DND-41 (cell line): ENCODE data around the gene TSG101.

ENCODE experiments used
- ATAC-seq: fragments of 200-7000 bp; cut with Tn5 transposase; 3 replicates; pipeline ENCODE4 v1.9.1; 2021; ENCODE audit warnings: low read depth; ENCODE audit not compliant: insufficient read depth
- DNase-seq: peaks from one replicate; pipeline ENCODE4 v3.0.0-alpha.2; 2020
- H2AFZ ChIP-seq: 2 replicates; pipeline ENCODE4 v1.6.0; 2012; ENCODE audit warnings: low read depth, low read length
- H3K27ac ChIP-seq: 2 replicates; pipeline ENCODE4 v1.5.1; 2012; ENCODE audit warnings: low read length, inconsistent platforms
- H3K27me3 ChIP-seq: fragments of 200-600 bp; sonication (generic); 2 replicates; pipeline ENCODE4 v1.6.0; 2012; ENCODE audit warnings: low read length, mild to moderate bottlenecking, inconsistent platforms; ENCODE audit not compliant: insufficient read depth, poor library complexity
- H3K36me3 ChIP-seq: 2 replicates; pipeline ENCODE4 v1.5.1; 2012; ENCODE audit warnings: low read length, inconsistent platforms; ENCODE audit not compliant: insufficient read depth
- H3K4me1 ChIP-seq: 2 replicates; pipeline ENCODE4 v1.5.1; 2012; ENCODE audit warnings: mild to moderate bottlenecking, low read length; ENCODE audit not compliant: insufficient read depth
- H3K4me2 ChIP-seq: 2 replicates; pipeline ENCODE4 v1.6.0; 2012; ENCODE audit warnings: mild to moderate bottlenecking, moderate library complexity, low read length, inconsistent platforms; ENCODE audit not compliant: insufficient read depth
- H3K4me3 ChIP-seq, 2 experiments: fragments of 200-600 bp in 1 of 2; shearing (Covaris generic) in 1 of 2; 2 replicates each; pipeline ENCODE4 v1.5.1; 2012 to 2016; ENCODE audit warnings: inconsistent platforms in 2 of 2, low read length in 2 of 2, mild to moderate bottlenecking in 2 of 2, low read depth in 1 of 2, moderate library complexity in 1 of 2
- H3K79me2 ChIP-seq: 2 replicates; pipeline ENCODE4 v1.6.0; 2012; ENCODE audit warnings: low read length, inconsistent platforms; ENCODE audit not compliant: insufficient read depth
- H3K9ac ChIP-seq: 2 replicates; pipeline ENCODE4 v1.6.0; 2012; ENCODE audit warnings: low read depth, mild to moderate bottlenecking, inconsistent platforms, low read length, moderate library complexity
- H3K9me3 ChIP-seq: 2 replicates; pipeline ENCODE4 v1.5.1; 2012; ENCODE audit warnings: low read length, moderate library complexity, mild to moderate bottlenecking, inconsistent platforms; ENCODE audit not compliant: insufficient read depth, severe bottlenecking
- H4K20me1 ChIP-seq: 2 replicates; pipeline ENCODE4 v1.6.0; 2012; ENCODE audit warnings: low read length; ENCODE audit not compliant: insufficient read depth
- EZH2 ChIP-seq: IDR thresholded peaks from 3 replicates; pipeline ENCODE4 v1.6.1; 2012; ENCODE audit warnings: borderline replicate concordance, low read depth, mild to moderate bottlenecking, moderate library complexity, low read length, inconsistent platforms; ENCODE audit not compliant: severe bottlenecking
- TF ChIP-seq, protein P1 (sequence below): IDR thresholded peaks from 2 replicates; pipeline ENCODE4 v1.5.1; 2012; ENCODE audit warnings: borderline replicate concordance, low read length, moderate library complexity, mild to moderate bottlenecking; ENCODE audit not compliant: poor library complexity, severe bottlenecking; ENCODE audit errors: extremely low read depth

TSG101 gene

DNA sequence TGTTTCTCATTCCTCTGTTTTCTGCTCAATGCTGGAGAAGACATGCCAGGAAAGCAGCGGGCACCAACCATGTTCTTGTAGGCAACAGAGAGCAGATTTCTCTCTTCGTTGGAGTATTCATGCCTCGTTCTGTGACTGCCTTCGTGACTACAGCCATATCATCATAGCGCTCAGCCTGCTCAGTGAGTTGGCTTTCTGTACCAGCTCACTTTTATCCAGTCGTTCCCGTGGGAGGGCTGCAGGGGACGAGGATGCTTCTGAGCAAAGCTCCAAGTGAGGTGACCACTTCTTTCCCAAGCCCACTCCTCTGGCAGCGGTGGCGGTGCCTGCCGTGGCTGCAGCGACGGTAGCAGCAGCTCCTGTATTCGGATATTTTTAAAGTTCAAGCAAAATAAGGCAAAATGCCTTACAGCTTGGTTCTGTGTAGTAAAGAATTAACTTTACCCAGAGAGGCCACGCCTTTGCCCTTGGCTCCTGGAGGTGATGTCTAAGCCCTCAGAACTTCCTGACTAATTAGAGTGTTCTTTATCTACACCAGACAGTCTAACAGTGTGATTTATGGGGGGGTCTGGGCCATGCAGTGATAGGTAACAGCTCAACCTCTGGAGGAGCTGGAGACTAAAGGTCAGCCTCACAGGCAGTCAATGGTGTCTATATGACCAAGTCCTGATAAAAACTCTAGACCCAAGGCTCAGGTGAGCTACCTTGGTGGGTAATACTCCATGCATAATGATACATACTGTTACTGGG, 35.8 kb downstream of the TSG101 start:
- Histone ChIP-seq H2AFZ (no peak overlapping the region), H3K9ac (no peak overlapping the region), H4K20me1 (no peaks in the 10 kb centered on the region), H3K36me3 (peaks cover 65% of the 10 kb centered on the region), H3K27me3 (no peaks in the 10 kb centered on the region), H3K27ac (no peak overlapping the region), H3K4me1 (no peaks in the 10 kb centered on the region), H3K9me3 (no peaks in the 10 kb centered on the region), H3K4me3 (no peak overlapping the region), H3K4me2 (no peak overlapping the region), H3K79me2 (no peaks in the 10 kb centered on the region)
- TF ChIP-seq EZH2 = no peak
- TF ChIP-seq, protein P1, sequence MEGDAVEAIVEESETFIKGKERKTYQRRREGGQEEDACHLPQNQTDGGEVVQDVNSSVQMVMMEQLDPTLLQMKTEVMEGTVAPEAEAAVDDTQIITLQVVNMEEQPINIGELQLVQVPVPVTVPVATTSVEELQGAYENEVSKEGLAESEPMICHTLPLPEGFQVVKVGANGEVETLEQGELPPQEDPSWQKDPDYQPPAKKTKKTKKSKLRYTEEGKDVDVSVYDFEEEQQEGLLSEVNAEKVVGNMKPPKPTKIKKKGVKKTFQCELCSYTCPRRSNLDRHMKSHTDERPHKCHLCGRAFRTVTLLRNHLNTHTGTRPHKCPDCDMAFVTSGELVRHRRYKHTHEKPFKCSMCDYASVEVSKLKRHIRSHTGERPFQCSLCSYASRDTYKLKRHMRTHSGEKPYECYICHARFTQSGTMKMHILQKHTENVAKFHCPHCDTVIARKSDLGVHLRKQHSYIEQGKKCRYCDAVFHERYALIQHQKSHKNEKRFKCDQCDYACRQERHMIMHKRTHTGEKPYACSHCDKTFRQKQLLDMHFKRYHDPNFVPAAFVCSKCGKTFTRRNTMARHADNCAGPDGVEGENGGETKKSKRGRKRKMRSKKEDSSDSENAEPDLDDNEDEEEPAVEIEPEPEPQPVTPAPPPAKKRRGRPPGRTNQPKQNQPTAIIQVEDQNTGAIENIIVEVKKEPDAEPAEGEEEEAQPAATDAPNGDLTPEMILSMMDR = no peak
- no peak for ATAC-seq
- no peak for DNase-seq

DNA sequence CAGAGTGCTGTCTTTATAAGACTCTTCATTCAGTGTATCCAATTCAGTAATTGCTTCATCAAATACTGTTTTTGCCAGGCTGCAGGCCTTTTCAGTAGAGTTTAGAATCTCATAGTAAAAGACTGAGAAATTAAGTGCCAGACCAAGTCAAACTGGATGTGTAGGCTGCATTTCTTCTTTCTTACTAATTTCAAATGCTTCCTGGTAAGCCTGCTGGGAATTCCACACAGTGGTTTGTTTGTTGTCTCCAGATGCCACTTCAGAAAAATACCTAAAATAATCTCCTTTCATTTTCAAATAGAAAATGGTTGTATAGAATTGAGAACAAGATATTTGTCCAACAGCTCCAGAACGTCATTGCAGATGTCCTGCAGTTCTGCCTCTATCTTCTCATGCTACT, 36.4 kb downstream of the TSG101 start:
- no peak for ATAC-seq
- no peak overlapping the region for H3K4me2 ChIP-seq
- no peak overlapping the region for H3K27ac ChIP-seq
- no peak overlapping the region for H3K4me3 ChIP-seq
- H3K9ac ChIP-seq = no peak overlapping the region
- no peak for DNase-seq
- H2AFZ ChIP-seq = no peak overlapping the region
- H3K36me3 ChIP-seq = peaks cover 61% of the 10 kb centered on the region
- no peaks in the 10 kb centered on the region for H3K9me3 ChIP-seq
- no peaks in the 10 kb centered on the region for H4K20me1 ChIP-seq
- no peaks in the 10 kb centered on the region for H3K79me2 ChIP-seq
- TF ChIP-seq, protein P1 = no peak
- no peak for TF ChIP-seq EZH2
- no peaks in the 10 kb centered on the region for H3K27me3 ChIP-seq
- H3K4me1 ChIP-seq = no peaks in the 10 kb centered on the region

DNA sequence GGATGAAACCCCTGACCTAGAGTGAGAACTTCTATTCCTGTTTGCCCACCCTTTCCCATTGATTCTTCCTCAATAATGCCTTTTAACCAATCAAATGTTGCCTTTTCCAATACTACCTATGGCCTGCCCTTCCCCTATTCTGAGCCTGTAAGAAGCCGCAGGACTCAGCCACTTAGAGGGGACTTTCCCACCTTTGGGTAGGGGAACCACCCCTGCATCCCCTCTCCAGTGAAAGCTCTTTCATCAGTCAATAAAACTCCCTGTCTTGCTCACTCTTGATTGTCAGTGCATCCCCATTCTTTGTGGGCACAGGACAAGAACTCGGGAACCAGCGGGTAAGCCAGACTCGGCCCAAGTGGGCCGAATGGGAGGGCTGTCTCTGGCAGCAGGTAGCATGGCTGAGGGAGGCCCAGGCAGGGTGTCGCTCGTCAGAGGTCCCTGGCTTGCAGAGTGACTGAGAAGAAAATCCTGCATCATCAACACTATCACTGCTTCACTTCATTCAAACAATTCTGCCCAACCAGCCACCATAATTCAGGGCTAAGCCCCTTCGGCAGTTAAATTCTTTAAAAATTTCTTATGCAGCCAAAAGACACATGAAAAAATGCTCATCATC, 40.7 kb downstream of the TSG101 start:
- no peak overlapping the region for H3K4me2 ChIP-seq
- H3K4me1 ChIP-seq = no peaks in the 10 kb centered on the region
- no peaks in the 10 kb centered on the region for H3K27me3 ChIP-seq
- no peaks in the 10 kb centered on the region for H3K79me2 ChIP-seq
- peaks cover 65% of the 10 kb centered on the region for H3K36me3 ChIP-seq
- no peak for DNase-seq
- H3K9ac ChIP-seq = no peak overlapping the region
- ATAC-seq = no peak
- no peak overlapping the region for H2AFZ ChIP-seq
- no peak overlapping the region for H3K4me3 ChIP-seq
- no peaks in the 10 kb centered on the region for H4K20me1 ChIP-seq
- no peaks in the 10 kb centered on the region for H3K9me3 ChIP-seq
- no peak for TF ChIP-seq EZH2
- TF ChIP-seq, protein P1 = no peak
- H3K27ac ChIP-seq = no peak overlapping the region
